Left cardiac atrium (tissue), 4 donors: ENCODE results near the gene IL11RA. TPM values are rescaled to one million over a fixed set of nuclear protein-coding genes. Genes with fewer than 3 reads are reported as not detected.
"Not testable (repeated sequence)": the region's sequence is repeated elsewhere in the genome, so short reads cannot be mapped to it uniquely, and the experiment has no call there.

ENCODE experiments used
- ATAC-seq, 2 donors: fragments of 200-7000 bp; cut with Tn5 transposase; one replicate each; pipeline ENCODE4 v1.9.1; 2020; ENCODE audit warnings: mild to moderate bottlenecking in 2 of 2, moderate library complexity in 2 of 2
- DNase-seq: peaks from one replicate; pipeline ENCODE4 v3.0.0-alpha.2; 2020
- intact Hi-C, 2 donors: fragments of 100-400 bp; cut with DNase I; formaldehyde crosslinking; loops; one replicate each; pipeline versions ENCODE4 v1.14.1 to v1.15.1; 2022 to 2023
- total RNA-seq, 2 donors: library from RNA; stranded (reverse); fragmentation: NEBNext Ultra II Directional; extraction: Animal tissue kit (Norgen Biotek cat#: 25700); gene quantifications; one replicate each; pipeline ENCODE4 v1.2.1, GENCODE V29; 2021
- donor health status: DM: no; HTN: yes; CAD: no.
- donor health status: DM: no; HTN: yes; CAD: no; lungs with severe emphysema.
- donor health status: DM: yes; HTN: yes; CAD: no.
- donor health status: Dilated cardiomyopathy.

The IL11RA gene
- total RNA-seq, 2 donors from 2014 or later: 38.3 to 51.0 TPM

DNA sequence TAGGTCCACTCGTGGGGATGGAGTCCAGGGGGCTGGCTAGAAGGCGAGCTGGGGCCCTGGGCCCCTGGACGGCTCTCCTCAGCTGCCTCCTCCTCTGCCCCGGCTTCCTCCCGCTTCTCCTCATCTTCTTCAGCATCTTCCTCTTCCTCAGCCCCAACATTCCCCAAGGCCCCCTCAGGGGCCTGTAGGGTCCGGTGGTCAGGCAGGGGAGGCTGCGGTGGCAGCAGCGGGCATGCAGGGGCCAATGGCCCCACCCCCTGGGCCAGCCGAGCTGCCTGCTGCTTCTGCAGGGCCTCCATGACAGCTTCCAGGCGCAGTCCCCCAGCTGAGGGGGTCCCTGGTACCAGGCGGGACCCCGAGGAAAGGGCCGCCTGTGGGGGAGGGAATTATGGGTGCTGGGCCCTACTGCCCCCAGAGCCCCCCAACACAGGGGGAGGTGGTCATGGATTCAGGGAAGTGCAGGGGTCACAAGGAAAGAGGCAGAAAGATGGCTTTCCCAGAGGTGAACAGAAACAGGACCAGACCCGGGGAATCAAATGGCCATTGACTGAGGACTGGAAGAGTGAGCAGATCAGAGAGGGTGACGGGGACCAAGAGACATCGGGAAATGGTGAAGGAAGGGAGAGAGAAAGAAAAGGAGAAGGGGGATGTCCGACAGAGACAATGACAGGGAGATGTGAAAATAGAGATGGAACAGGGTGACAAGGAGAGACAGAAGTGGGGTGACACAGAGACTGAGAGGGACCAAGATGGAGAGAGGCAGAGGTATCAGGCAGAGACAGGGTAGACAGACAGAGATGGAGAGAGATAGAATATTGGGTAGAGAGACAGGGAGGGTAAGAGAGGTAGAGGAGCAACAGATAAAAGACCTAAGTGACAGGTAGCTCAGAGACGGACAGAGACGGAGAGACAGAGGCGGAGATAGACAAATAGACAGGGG, 24.0 kb upstream of the IL11RA start:
- intact Hi-C loops: no loop called here
- no peak for DNase-seq
- ATAC-seq: no peak

DNA sequence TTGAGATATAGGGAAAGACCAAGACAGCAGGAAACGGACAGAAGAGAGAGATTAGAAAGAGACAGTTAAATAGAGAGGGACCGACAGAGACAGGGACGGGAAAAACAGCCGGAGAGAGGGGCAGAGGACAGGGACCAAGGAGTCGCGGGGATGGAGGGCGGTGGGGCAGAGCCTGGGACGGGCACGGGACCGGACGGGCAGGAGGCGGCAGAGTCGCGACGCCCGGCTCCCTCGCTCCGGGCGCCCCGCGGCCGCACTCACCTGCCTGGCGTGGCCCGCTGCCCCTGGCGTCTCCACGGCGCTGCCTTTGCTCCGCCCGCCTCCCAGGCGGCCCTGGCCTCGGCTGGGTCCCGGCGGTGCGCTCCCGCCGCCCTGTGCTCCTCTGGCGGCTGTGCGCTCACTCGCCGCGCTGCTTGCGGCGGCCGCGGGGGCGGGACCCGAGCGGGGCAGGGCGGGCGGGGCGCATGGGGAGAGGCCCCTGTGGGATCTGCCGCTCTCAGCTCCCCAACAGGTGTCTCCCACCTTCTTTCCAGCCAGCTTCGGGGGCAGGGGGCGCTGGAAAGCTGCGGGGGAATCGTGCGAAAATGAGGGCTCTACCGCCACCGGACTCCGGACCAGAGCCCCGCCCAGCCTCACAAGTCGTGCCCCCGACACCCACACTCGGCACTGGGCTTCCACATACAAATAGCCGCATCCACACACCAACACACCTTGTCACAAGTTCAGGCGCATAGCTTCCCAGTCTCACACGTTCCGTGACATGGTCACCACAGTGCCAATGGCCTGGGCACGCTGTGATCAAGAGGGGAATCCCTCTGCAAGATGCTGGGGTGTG, 23.1 kb upstream of the IL11RA start, which contains the start of gene ARID3C:
Gene ARID3C, minus strand, starts transcription at position 411 of the 835 bp plus-strand sequence. CDS start 1,052 bp downstream, outside the sequence.
- intact Hi-C loops: no loop called here
- ATAC-seq (peak; percentile 75 to 83), DNase-seq (peak; percentile 31)

DNA sequence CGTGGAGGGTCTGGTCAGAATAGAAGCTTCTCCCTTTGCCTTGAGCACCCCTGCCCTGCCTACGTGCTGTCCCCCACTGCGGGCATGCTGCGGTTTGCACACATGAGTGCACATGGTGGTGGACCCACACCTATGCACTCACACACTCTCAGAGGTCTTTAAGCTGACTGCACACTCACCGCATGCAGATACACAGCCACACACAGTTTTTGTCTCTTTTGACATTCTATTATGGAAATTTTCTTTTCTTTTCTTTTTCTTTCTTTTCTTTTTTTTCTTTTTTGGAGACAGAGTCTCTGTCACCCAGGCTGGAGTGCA, 22.5 kb upstream of the IL11RA start:
- DNase-seq (no peak), ATAC-seq (no peak)
- intact Hi-C loops: no loop called here

GRCh38 chr9:34630402-34631154, 21.4 kb upstream of the IL11RA start:
- no peak for DNase-seq
- intact Hi-C loops: no loop called here

GRCh38 chr9:34633166-34633565, 18.8 kb upstream of the IL11RA start:
- no peak for DNase-seq
- intact Hi-C loops: no loop called here
- ATAC-seq: no peak

More at GRCh38 chr9:34630402-34631154, 21.4 kb upstream of the IL11RA start:
- peak in 1 of 2 donors; percentile 18 for ATAC-seq

- DNase-seq (no peak), ATAC-seq (peak; percentile 10 to 14)
- intact Hi-C loops: loop anchor here in 1 of 2 donors (1.0 kb wide), 1 partner anchor 21 kb away; no protein-coding TSS in a partner anchor
Observed at GRCh38 chr9:34633851-34634550, 18.0 kb upstream of the IL11RA start.

- intact Hi-C loops: loop anchor here in 1 of 2 donors (1.0 kb wide), 1 partner anchor 21 kb away; no protein-coding TSS in a partner anchor
- ATAC-seq: no peak
- DNase-seq: no peak
Observed at GRCh38 chr9:34634551-34635248, 17.3 kb upstream of the IL11RA start.

GRCh38 chr9:34635556-34635955, 16.4 kb upstream of the IL11RA start:
- intact Hi-C loops: no loop called here
- ATAC-seq: no peak
- no peak for DNase-seq

GRCh38 chr9:34636791-34637355, 15.1 kb upstream of the IL11RA start:
- intact Hi-C loops: no loop called here
- no peak for ATAC-seq
- DNase-seq: no peak

DNA sequence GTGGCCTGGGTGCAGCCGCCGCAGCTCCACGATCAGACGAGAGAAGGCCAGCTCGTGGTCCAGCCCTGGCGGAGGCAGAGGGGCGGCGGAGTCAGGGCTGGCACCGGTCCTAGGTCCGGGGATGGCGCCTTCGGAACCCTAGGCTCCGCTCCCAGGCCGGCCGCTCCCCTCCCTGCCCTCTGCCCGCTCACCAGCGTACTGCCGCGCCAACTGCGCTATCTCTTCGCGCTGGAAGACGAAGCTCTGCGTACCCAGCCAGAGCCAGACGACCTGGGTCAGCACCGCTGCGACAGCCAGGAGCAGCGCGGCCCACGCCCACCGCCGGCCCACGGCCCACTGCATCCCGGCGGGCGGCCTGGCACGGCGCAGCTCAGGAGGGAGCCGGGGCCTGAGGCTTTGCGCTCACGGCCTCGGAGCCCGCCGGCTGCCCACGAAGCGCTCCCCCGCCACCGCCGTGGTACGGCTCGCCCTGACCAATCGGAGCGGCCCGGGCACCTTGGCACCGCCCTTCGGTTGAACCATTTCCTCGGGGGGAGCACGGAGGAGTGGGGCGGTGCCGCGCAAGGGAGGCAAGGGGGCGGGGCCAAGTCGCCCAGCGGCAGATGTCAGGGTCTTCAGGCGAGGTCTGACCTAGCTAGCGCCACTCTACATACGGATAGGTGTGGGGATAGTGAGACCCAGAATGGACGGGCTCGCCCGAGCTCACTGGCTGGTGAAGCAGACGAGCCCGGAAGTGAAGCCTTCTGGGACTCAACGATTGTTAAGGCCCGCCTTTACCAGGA, 14.4 kb upstream of the IL11RA start, which contains the start of gene SIGMAR1:
Gene SIGMAR1, minus strand, starts transcription at position 432 of the 782 bp plus-strand sequence. Its CDS starts 90 bp downstream, at position 342.
- ATAC-seq (peak; percentile 96 to 98), DNase-seq (peak; percentile 95)
- intact Hi-C loops: no loop called here

DNA sequence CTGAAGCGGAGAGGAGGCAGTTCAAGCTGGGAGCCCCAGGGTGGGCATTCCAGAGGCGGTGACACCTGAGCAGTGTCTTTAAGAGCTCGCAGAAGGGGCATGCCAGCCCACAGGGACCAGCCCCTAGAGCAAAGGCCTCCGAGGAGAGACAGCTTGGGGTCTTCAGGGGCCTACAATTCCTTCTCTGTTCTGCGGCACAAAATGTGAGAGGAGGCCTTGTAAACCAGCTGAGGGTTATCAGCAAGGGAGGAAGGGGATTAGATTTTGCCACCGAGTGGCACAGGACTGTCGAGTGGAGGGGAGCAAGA, 13.9 kb upstream of the IL11RA start:
- DNase-seq (no peak), ATAC-seq (no peak)
- intact Hi-C loops: no loop called here

DNA sequence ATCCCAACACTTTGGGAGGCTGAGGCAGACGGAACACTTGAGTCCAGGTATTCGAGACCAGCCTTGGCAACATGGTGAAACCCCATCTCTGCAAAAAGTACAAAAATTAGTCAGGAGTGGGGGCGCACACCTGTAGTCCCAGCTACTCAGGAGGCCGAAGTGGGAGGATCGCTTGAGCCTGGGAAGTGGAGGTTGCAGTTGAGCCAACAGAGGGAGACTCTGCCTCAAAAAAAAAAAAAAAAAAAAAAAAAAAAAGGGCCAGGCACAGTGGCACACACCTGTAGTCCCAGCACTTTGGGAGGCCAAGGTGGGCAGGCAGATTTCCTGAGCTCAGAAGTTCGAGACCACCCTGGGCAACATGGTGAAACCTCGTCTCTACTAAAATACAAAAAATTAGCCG, 12.7 kb upstream of the IL11RA start:
- intact Hi-C loops, ATAC-seq, DNase-seq: not testable (repeated sequence)

GRCh38 chr9:34642679-34643078, 9.3 kb upstream of the IL11RA start:
- ATAC-seq: no peak
- intact Hi-C loops: no loop called here

GRCh38 chr9:34644766-34645314, 7.1 kb upstream of the IL11RA start:
- ATAC-seq (no peak), DNase-seq (no peak)
- intact Hi-C loops: no loop called here

More at GRCh38 chr9:34642679-34643078, 9.3 kb upstream of the IL11RA start:
- DNase-seq: no peak

GRCh38 chr9:34646211-34647083, 5.5 kb upstream of the IL11RA start, which contains the start of gene GALT:
GALT (plus strand) TSS chr9:34646675; CDS start chr9:34646705, 30 bp downstream.
- DNase-seq (peak; percentile 95), ATAC-seq (peak; percentile 87 to 89)
- intact Hi-C loops: no loop called here

DNA sequence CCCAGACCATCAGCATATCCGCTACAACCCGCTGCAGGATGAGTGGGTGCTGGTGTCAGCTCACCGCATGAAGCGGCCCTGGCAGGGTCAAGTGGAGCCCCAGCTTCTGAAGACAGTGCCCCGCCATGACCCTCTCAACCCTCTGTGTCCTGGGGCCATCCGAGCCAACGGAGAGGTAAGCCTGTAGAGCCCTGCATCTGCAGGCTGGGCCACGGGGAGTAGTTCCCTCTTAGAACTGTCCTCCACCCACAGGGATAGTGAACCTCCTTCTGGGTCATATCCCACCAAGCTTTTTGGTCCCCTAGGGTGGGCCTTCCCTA, 4.9 kb upstream of the IL11RA start:
- ATAC-seq: no peak
- intact Hi-C loops: no loop called here

More for the DNA sequence above, 4.9 kb upstream of the IL11RA start:
- no peak for DNase-seq
